Measurements from ENCODE around the gene MALRD1.

MALRD1 gene

DNA sequence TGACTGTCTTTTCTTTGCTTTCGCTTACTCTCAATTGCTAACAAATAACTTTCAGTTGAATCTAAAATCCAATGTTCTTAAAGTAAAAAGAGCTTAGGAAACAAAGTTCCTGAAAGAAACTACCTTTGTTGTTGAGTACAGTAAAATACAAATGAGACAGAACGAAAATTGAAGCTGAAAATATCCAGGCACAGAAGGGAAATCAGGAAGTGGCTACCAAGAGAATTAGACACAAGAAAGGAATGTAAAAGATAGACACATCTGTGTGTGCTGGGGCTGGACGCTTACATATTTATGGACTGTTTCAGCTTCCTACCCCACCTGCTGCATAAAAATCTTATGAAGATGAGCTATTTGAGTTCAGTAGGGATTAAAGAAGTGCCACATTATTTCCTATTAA, 606.0 kb downstream of the MALRD1 start:
- DNase-seq (ENCODE audit: low read depth), result peak; percentile 34

DNA sequence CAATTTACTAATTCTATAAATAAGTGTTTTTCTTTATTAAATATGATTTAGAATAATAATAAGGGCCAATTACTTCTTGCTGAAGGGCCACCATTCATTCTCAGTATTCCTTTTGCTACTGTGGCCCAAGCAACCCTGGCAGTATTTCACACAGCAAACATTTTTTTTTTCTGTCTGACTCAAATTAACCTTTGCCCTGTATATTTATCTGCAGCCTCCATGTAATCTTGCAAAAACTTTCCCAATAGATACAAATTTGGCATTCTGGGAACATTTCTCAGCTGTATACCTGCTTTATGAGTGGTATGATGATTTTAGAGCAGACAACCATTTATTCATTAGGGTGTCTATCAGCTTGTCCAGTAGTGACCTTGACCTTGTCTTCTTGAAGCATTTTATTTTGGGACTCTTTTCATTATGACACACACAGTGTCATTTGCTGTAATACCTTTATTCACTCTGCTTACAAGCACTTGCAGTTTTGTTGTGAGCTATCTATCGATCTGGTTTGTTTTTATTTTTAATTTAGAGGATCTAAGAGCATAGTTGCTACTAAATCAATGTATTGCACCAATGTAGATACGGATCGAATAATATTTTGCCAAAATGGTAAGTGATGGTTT, 607.9 kb downstream of the MALRD1 start:
- no peak for DNase-seq (ENCODE audit: low read depth)

DNA sequence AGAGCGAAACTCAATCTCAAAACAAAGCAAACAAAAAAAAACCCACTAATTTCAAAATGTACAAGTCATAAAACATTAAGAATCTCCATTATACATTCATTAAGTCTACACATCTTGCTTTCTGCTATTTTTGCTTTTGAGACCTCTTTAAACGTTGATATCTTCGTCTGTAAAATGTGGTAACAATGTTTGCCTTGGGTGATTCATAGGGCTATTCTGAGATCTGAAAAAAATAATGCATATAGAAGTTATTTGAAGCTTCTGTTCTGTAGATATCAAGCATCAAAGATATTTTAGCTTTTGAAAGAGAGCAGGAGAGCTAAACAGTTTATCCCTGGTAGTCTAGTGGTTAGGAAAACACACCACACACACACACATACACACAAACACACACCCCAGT, 609.5 kb downstream of the MALRD1 start:
- DNase-seq (ENCODE audit: low read depth), result no peak

DNA sequence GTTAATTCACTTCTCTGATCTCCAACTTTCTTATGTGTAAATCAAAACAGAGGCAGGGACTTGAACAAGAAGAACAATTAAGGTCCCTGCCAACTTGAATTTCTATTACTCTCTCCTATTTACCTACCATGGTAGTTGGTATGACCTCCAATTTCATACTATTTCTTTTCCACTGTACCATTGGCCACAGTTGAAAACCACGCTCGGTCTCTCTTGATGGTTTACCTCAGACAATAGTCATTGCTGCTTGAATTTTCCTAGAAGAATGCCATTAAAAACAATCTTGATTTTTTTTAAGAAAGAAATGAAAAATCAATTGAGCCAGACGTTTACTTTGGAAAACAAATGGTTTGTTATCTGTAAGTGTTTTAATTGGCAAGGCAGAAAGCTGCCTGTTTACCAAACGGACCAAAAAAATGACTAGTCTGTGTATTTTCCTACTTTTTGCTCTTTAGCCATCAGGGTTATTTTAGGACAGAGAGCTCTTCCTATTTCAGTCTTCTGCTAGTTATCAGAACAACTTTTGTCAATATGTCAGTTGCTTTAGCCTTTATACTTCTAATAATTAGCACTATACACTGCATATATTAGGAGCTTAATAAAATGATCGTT, 610.1 kb downstream of the MALRD1 start:
- DNase-seq (ENCODE audit: low read depth), result no peak

GRCh38 chr10:19659920-19660655, 611.5 kb downstream of the MALRD1 start:
- DNase-seq (ENCODE audit: low read depth), result no peak

- DNase-seq (ENCODE audit: low read depth), result no peak
These were observed 614.7 kb downstream of the MALRD1 start for GRCh38 chr10:19663344-19663743.

- no peak for DNase-seq (ENCODE audit: low read depth)
These were observed 619.5 kb downstream of the MALRD1 start for GRCh38 chr10:19668116-19668515.

- DNase-seq (ENCODE audit: low read depth), result no peak
These were observed 627.5 kb downstream of the MALRD1 start for GRCh38 chr10:19676063-19676462.

- no peak for DNase-seq (ENCODE audit: low read depth)
These were observed 634.8 kb downstream of the MALRD1 start for GRCh38 chr10:19683356-19683755.

GRCh38 chr10:19683960-19684359, 635.4 kb downstream of the MALRD1 start:
- no peak for DNase-seq (ENCODE audit: low read depth)

GRCh38 chr10:19688344-19688743, 639.7 kb downstream of the MALRD1 start:
- no peak for DNase-seq (ENCODE audit: low read depth)

- DNase-seq (ENCODE audit: low read depth), result no peak
These were observed 640.6 kb downstream of the MALRD1 start for GRCh38 chr10:19689231-19689630.

- no peak for DNase-seq (ENCODE audit: low read depth)
These were observed 650.7 kb downstream of the MALRD1 start for GRCh38 chr10:19699299-19699698.

DNA sequence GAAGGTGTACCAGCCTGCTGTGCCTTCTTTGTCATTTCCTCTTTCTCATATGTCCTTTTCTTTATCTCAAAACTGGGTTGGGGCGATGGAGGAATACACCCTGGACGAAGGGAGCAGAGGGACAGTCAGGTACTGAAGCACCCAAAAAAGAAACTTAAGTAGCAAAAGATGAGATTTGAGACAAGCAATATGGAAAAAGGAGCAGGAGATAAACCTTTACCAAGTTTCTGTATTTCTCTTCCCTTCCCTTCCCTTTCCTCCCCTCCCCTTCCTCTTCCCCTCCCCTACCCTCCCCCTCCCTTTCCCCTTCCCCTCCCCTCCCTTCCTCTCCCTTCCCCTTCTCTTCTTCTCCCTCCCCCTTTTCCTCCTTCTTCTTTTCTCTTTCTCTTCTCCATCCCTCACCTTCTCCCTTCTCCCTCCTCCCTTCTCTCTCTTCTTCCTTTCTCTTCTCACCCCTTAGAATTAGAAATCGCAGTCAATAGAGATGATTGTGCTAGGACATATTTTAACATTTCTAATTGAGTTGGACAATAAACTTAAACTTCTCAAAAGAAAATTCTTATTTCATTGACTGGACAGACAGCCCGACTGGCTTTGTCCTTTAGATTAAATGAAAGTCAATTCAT, 652.9 kb downstream of the MALRD1 start:
- no peak for DNase-seq (ENCODE audit: low read depth)

- DNase-seq (ENCODE audit: low read depth), result no peak
These were observed 653.6 kb downstream of the MALRD1 start for GRCh38 chr10:19702215-19702614.

DNA sequence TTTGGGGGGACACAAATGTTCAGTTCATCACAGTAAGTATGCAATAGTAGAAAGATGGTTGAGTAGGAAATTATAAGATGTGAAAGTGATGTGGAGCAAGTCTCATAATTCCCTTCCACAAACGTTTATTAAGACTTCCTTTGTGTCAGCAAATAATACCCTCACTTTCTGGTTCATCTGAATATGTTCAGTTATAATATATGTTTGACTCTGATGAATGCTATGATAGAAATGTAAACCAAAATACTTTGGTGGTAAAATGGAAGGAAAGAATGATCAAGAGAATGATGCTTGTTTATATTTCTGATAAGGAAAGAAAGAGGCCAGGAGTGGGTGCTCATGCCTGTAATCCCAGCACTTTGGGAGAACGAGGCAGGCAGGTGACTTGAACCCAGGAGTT, 655.9 kb downstream of the MALRD1 start:
- DNase-seq (ENCODE audit: low read depth), result no peak

DNA sequence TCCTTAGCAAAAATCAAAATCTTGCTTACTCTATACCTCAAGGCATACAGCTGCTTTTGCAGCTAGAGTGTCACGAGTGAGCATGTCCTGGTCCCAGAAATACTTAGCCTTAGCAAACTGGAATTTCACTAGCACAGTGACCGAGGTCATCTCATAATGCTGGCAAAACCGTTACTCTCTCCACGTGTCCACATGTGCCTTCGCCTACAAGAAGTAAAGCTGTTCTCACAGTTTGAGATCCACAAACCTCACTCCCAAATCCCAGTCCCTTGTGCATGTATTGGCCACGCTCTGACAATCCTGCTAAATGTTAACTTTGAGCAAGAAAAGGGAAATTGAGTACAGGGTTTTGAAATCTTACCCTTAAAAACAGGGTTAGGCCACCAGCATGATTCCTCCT, 656.6 kb downstream of the MALRD1 start:
- DNase-seq (ENCODE audit: low read depth), result no peak

- no peak for DNase-seq (ENCODE audit: low read depth)
These were observed 658.3 kb downstream of the MALRD1 start for GRCh38 chr10:19706904-19707303.

DNA sequence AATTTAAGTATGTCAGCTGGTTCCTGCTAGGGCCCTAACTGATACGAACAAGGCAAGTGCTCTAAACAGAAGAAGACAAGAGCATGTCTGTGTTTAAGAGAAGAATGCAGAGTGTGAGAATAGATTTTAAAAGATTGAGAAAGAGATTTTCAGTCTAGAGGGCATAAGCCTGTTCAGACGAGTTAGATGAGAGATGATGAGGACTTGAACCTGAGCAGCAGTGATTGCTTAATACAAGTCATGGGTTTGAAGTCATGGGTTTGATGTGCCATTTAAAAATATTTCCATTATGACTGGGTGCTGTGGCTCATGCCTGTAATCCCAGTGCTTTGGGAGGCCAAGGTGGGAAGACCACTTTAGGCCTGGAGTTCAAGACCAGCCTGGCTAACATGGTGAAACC, 658.8 kb downstream of the MALRD1 start:
- DNase-seq (ENCODE audit: low read depth), result no peak

DNA sequence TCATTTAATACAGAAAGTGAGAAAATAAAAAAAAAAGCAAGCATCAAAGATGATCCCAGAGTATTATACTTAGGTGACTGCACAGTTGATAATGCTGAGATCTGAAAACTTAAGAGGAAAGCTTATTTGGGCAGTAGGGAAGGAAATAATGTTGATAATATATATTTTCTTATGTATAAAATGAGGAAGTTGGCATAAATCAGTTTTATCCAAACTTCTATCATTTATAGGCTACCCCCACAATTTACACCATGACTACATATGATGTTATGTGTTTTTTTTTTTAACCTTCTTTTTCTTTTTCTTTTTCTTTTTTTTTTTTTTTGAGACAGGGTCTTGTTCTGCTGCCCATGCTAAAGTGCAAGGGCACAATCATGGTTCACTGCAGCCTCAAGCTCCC, 659.4 kb downstream of the MALRD1 start:
- DNase-seq (ENCODE audit: low read depth), result no peak

DNA sequence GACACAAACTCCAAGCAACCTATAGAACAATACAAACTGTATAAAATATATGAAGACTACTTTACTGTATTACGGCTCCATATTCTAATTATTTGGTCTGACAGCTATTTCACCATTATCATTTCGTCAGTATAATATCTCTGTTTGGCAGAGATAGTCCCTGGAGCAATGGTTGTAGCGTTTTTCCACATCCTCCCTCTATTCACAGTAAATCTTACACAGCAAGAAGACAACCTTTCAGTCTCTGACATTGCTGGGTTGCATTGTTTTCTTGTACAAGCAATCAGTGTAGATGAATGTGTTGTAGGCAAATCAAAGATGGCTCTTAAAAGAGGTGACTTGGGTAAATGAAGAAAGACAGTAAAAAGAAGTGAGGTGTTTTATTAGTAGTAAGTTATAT, 662.0 kb downstream of the MALRD1 start:
- no peak for DNase-seq (ENCODE audit: low read depth)

GRCh38 chr10:19713159-19713558, 664.6 kb downstream of the MALRD1 start:
- DNase-seq (ENCODE audit: low read depth), result no peak
